HPDE6-E6E7 (cell line): ENCODE data around the gene IFT122.

ENCODE experiments used
- DNase-seq: peaks from one replicate; pipeline ENCODE4 v3.0.0; 2011; ENCODE audit warnings: missing footprints; ENCODE audit errors: extremely low spot score

The IFT122 gene

GRCh38 chr3:129413687-129414506 lies 26.1 kb upstream of the IFT122 start:
- peak; percentile 39 for DNase-seq

GRCh38 chr3:129415378-129415777 lies 24.6 kb upstream of the IFT122 start:
- DNase-seq, result no peak

GRCh38 chr3:129415830-129416229 lies 24.2 kb upstream of the IFT122 start:
- DNase-seq, result no peak

- no peak for DNase-seq
Measured at GRCh38 chr3:129416415-129416814, 23.6 kb upstream of the IFT122 start.

- DNase-seq, result no peak
Measured at GRCh38 chr3:129417326-129417725, 22.7 kb upstream of the IFT122 start.

GRCh38 chr3:129418041-129418973 lies 21.7 kb upstream of the IFT122 start:
- DNase-seq, result no peak

- no peak for DNase-seq
Measured at GRCh38 chr3:129419476-129419875, 20.5 kb upstream of the IFT122 start.

GRCh38 chr3:129421236-129421883 lies 18.7 kb upstream of the IFT122 start:
- DNase-seq, result no peak

- DNase-seq, result no peak
Measured at GRCh38 chr3:129421988-129422745, 17.9 kb upstream of the IFT122 start.

GRCh38 chr3:129422897-129423296 lies 17.1 kb upstream of the IFT122 start:
- DNase-seq, result no peak

- DNase-seq, result no peak
Measured at GRCh38 chr3:129424185-129424841, 15.7 kb upstream of the IFT122 start.

- DNase-seq, result no peak
Measured at GRCh38 chr3:129425213-129425612, 14.8 kb upstream of the IFT122 start.

- no peak for DNase-seq
Measured at GRCh38 chr3:129425619-129426018, 14.4 kb upstream of the IFT122 start.

GRCh38 chr3:129428007-129428375 lies 12.0 kb upstream of the IFT122 start:
- DNase-seq, result no peak

- DNase-seq, result peak; percentile 85
Measured at GRCh38 chr3:129428376-129429079, 11.5 kb upstream of the IFT122 start, which contains the start of gene EFCAB12. TSS of gene EFCAB12 (minus strand) at chr3:129428636. CDS start at chr3:129428488, 148 bp downstream.

- no peak for DNase-seq
Measured at GRCh38 chr3:129429080-129429451, 11.0 kb upstream of the IFT122 start.

GRCh38 chr3:129429602-129430001 lies 10.4 kb upstream of the IFT122 start:
- no peak for DNase-seq

- no peak for DNase-seq
Measured at GRCh38 chr3:129432036-129432435, 8.0 kb upstream of the IFT122 start.

- no peak for DNase-seq
Measured at GRCh38 chr3:129432671-129433070, 7.4 kb upstream of the IFT122 start.

- DNase-seq, result no peak
Measured at GRCh38 chr3:129433565-129433964, 6.5 kb upstream of the IFT122 start.
